MM.1S (cell line): Measurements from ENCODE around the gene PREX1.

Experiments
- DNase-seq: peaks from one replicate; pipeline ENCODE4 v3.0.0-alpha.2; 2015
- H2AFZ ChIP-seq: fragments of 300-600 bp; sonication (generic); 2 replicates; pipeline ENCODE4 v1.6.0; 2016; ENCODE audit warnings: antibody characterized with exemption, low read length
- H3F3A ChIP-seq: fragments of 300-600 bp; sonication (generic); 2 replicates; pipeline ENCODE4 v1.6.1; 2016; ENCODE audit warnings: mild to moderate bottlenecking, antibody characterized with exemption, low read length, moderate library complexity, mixed read lengths; ENCODE audit not compliant: insufficient read depth
- H3K27ac ChIP-seq: fragments of 300-600 bp; sonication (generic); 2 replicates; pipeline ENCODE4 v1.5.1; 2016; ENCODE audit warnings: mild to moderate bottlenecking, low read length
- H3K27me3 ChIP-seq: fragments of 300-600 bp; sonication (generic); replicated peaks from 2 replicates; pipeline ENCODE4 v1.6.0; 2016; ENCODE audit warnings: low read length; ENCODE audit not compliant: insufficient read depth
- H3K36me3 ChIP-seq: fragments of 300-600 bp; sonication (generic); replicated peaks from 2 replicates; pipeline ENCODE4 v1.6.1; 2016; ENCODE audit warnings: mild to moderate bottlenecking, low read length, mixed read lengths; ENCODE audit not compliant: insufficient read depth
- H3K4me1 ChIP-seq: fragments of 300-600 bp; sonication (generic); 2 replicates; pipeline ENCODE4 v1.6.1; 2016; ENCODE audit warnings: low read length, mixed read lengths
- H3K4me2 ChIP-seq: fragments of 300-600 bp; sonication (generic); 2 replicates; pipeline ENCODE4 v1.6.0; 2016; ENCODE audit warnings: low read depth, low read length
- H3K4me3 ChIP-seq: fragments of 300-600 bp; sonication (generic); 2 replicates; pipeline ENCODE4 v1.5.1; 2016; ENCODE audit warnings: low read length, mixed read lengths
- H3K79me2 ChIP-seq: fragments of 300-600 bp; sonication (generic); 2 replicates; pipeline ENCODE4 v1.6.1; 2016; ENCODE audit warnings: mixed run types, low read length, mixed read lengths
- H3K9ac ChIP-seq: fragments of 300-600 bp; sonication (generic); 2 replicates; pipeline ENCODE4 v1.6.1; 2016; ENCODE audit warnings: low read length, mixed read lengths
- H3K9me2 ChIP-seq: fragments of 300-600 bp; sonication (generic); replicated peaks from 2 replicates; pipeline ENCODE4 v1.6.1; 2016; ENCODE audit warnings: mild to moderate bottlenecking, low read length, mixed read lengths; ENCODE audit not compliant: insufficient read depth
- H3K9me3 ChIP-seq: fragments of 300-600 bp; sonication (generic); replicated peaks from 2 replicates; pipeline ENCODE4 v1.6.1; 2016; ENCODE audit warnings: mild to moderate bottlenecking, low read length, mixed read lengths; ENCODE audit not compliant: insufficient read depth
- H4K20me1 ChIP-seq: fragments of 300-600 bp; sonication (generic); 2 replicates; pipeline ENCODE4 v1.6.1; 2016; ENCODE audit warnings: mild to moderate bottlenecking, low read length, moderate library complexity, mixed read lengths; ENCODE audit not compliant: insufficient read depth
- CTCF ChIP-seq: fragments of 300-600 bp; sonication (generic); IDR thresholded peaks from 2 replicates; pipeline ENCODE4 v1.5.1; 2016; ENCODE audit warnings: antibody characterized with exemption, low read length, mixed read lengths
- EZH2 ChIP-seq: fragments of 300-600 bp; sonication (generic); optimal IDR thresholded peaks from 2 replicates; pipeline ENCODE3; 2017; ENCODE audit warnings: low read depth, mild to moderate bottlenecking, antibody characterized with exemption, low read length, mixed read lengths
- EZH2phosphoT487 ChIP-seq: fragments of 300-600 bp; sonication (generic); IDR thresholded peaks from 2 replicates; pipeline ENCODE4 v1.6.1; 2018; ENCODE audit warnings: antibody characterized with exemption, low read length

Gene PREX1

GRCh38 chr20:48620154-48620506 lies 207.7 kb downstream of the PREX1 start:
- no peaks in the 10 kb centered on the region for H3K9me2 ChIP-seq
- TF ChIP-seq CTCF (no peak), EZH2phosphoT487 (no peak), EZH2 (no peak)
- no peak overlapping the region for H3K27ac ChIP-seq
- DNase-seq: no peak
- no peaks in the 10 kb centered on the region for H3K36me3 ChIP-seq
- H3K4me1 ChIP-seq: peaks cover 5% of the 10 kb centered on the region; the same call in 1 of the 2 replicates
- no peak overlapping the region for H3K4me2 ChIP-seq
- H4K20me1 ChIP-seq: no peaks in the 10 kb centered on the region
- no peak overlapping the region for H3K9ac ChIP-seq
- no peaks in the 10 kb centered on the region for H3K27me3 ChIP-seq
- no peak overlapping the region for H3K4me3 ChIP-seq
- H3F3A ChIP-seq: no peaks in the 10 kb centered on the region
- H3K9me3 ChIP-seq: no peaks in the 10 kb centered on the region
- no peaks in the 10 kb centered on the region for H3K79me2 ChIP-seq
- H2AFZ ChIP-seq: no peak overlapping the region

GRCh38 chr20:48619126-48620101 lies 208.4 kb downstream of the PREX1 start:
- no peak overlapping the region for H3K4me3 ChIP-seq
- TF ChIP-seq EZH2 (no peak), EZH2phosphoT487 (no peak), CTCF (no peak)
- no peaks in the 10 kb centered on the region for H4K20me1 ChIP-seq
- H3K4me1 ChIP-seq: peaks cover 5% of the 10 kb centered on the region; the same call in 1 of the 2 replicates
- H3K9me2 ChIP-seq: no peaks in the 10 kb centered on the region
- no peak overlapping the region for H3K27ac ChIP-seq
- H3F3A ChIP-seq: no peaks in the 10 kb centered on the region
- H2AFZ ChIP-seq: no peak overlapping the region
- H3K4me2 ChIP-seq: no peak overlapping the region
- H3K9me3 ChIP-seq: no peaks in the 10 kb centered on the region
- no peaks in the 10 kb centered on the region for H3K36me3 ChIP-seq
- no peak overlapping the region for H3K9ac ChIP-seq
- H3K27me3 ChIP-seq: no peaks in the 10 kb centered on the region
- no peak for DNase-seq
- H3K79me2 ChIP-seq: no peaks in the 10 kb centered on the region

- Histone ChIP-seq H3K4me2 (no peak overlapping the region), H3K27me3 (no peaks in the 10 kb centered on the region), H3K4me1 (peaks cover 5% of the 10 kb centered on the region; the same call in 1 of the 2 replicates), H3F3A (no peaks in the 10 kb centered on the region), H3K9ac (no peak overlapping the region), H2AFZ (no peak overlapping the region), H3K4me3 (no peak overlapping the region), H3K27ac (no peak overlapping the region), H3K9me2 (no peaks in the 10 kb centered on the region), H4K20me1 (no peaks in the 10 kb centered on the region), H3K9me3 (no peaks in the 10 kb centered on the region), H3K36me3 (no peaks in the 10 kb centered on the region), H3K79me2 (no peaks in the 10 kb centered on the region)
- TF ChIP-seq CTCF: no peak
- TF ChIP-seq EZH2: no peak
- no peak for TF ChIP-seq EZH2phosphoT487
- DNase-seq: no peak
These were observed 209.2 kb downstream of the PREX1 start for GRCh38 chr20:48618631-48619030.
